ENCODE data around the gene ISL2. TPM values are rescaled to one million over a fixed set of nuclear protein-coding genes. Genes with fewer than 3 reads are reported as not detected.
A peak's percentile ranks its signal among the peaks of the same experiment; 100 is the strongest.

The ISL2 gene
- total and polyA plus RNA-seq, 9 of the 15 experiments (the other 6 are each of a cell fraction or from before 2014, with no cell fraction given): 0.15 to 23.7 (median 4.0) TPM

- 0 out of 2 replicates have a peak, but pooled peaks have one; percentile 17 for TF ChIP-seq ZNF511 (CRISPR knock-in tag; IDR thresholded peaks at IDR 0.05)
- TF ChIP-seq AFF4 (CRISPR knock-in tag; IDR thresholded peaks at IDR 0.05): peak; percentile 81; the same call in 1 of the 2 replicates
- no peak; the same call in 1 of the 2 replicates for TF ChIP-seq ETV1 (tag; conservative IDR thresholded peaks at IDR 0.05; ENCODE audit: low read depth)
- no peak for TF ChIP-seq ZNF24 (IDR thresholded peaks at IDR 0.05)
- no peak for TF ChIP-seq CBX8 (IDR thresholded peaks at IDR 0.05; ENCODE audit: borderline replicate concordance, extremely low read depth, low read depth, low read length, poor library complexity, severe bottlenecking)
- TF ChIP-seq E4F1 (CRISPR knock-in tag; IDR thresholded peaks at IDR 0.05; ENCODE audit: borderline replicate concordance): no peak
- TF ChIP-seq ZBTB40 (IDR thresholded peaks at IDR 0.05): no peak
- no peak for TF ChIP-seq ZBTB40 (CRISPR knock-in tag; IDR thresholded peaks at IDR 0.05)
- peak; percentile 92 for TF ChIP-seq POLR2B (IDR thresholded peaks at IDR 0.05; ENCODE audit: low read depth, partially characterized antibody)
Measured at GRCh38 chr15:76311100-76311953, 25.2 kb upstream of the ISL2 start, which contains the start of gene ETFA (continued).
